Measurements from ENCODE around the gene EHBP1L1.

DNA sequence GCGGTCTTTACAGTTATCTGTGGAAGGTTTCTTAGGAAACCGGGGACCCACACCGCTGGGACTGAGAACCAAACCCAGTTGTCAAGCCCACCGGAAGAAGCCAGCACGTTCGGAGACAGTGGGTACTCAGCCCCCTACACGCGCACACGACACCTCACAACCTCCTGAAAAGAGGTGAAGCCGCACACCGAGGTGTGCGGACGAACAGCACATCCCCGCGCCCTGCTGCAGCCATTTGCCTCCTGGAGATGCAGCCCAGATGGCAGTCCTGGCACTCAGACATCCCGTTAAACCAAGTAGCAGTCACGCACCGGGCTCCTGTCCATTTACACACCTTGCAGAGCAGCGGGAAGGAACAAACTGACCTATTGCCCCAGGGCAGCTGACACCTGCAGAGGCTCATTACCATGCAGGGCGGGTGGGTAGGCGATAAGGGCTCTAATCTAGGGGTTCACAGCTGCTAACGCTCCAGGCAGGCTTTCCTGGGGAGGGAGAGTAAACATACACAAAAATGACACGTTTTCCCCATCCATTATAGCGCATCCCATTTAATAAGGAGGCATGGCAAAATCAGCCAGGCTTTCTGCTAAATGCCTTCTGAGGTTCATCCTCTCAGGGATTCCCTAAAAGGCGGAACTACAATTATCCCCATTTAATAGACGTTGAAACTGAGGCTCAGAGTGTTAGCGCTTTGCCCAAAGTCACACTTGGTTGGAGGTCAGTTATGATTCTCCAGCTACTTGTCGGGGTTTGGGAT, 864 bp upstream of the EHBP1L1 start:
- TF ChIP-seq RARB (CRISPR knock-in tag; IDR thresholded peaks at IDR 0.05) = no peak
- TF ChIP-seq ZNF70 (CRISPR knock-in tag; IDR thresholded peaks at IDR 0.05) = no peak
- no peak for TF ChIP-seq PPARA (CRISPR knock-in tag; IDR thresholded peaks at IDR 0.05; ENCODE audit: borderline replicate concordance)
- no peak for TF ChIP-seq ZFP3 (CRISPR knock-in tag; IDR thresholded peaks at IDR 0.05)
- no peak for TF ChIP-seq ZNF8 (CRISPR knock-in tag; IDR thresholded peaks at IDR 0.05)
- no peak for TF ChIP-seq ZFP30 (CRISPR knock-in tag; IDR thresholded peaks at IDR 0.05)
